ENCODE results near the gene SLC25A3.

Gene SLC25A3

DNA sequence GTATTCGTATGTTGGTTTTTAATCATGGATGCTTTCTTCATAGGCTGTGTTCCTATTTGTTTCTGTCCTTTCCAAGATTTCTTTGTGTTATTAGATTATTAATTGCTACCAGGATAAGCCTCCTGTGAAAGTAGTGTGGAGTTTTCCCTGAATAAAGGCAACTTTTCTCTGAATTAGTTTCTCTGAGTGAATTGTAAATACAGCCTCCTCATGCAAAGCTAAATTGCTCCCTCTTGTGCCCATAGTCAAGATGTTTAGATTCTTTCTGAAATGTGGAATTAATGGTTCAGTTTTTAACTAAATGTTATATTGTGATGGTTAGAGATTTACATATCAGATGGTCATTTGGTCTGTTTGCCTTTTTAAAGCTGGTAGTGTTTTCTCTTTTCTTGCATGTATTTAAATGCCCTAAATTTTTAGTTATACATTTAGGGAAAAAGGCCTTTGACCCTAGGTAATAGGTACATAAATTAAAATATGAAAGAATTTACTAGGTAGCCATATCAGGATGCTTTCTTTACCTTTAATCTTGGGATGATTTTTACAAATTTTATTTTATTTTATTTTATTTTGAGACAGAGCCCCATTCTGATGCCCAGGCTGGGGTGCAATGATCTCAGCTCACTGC lies 60.5 kb downstream of the SLC25A3 start:
- DNase-seq: no peak
- Histone ChIP-seq H3K36me3 (replicated peaks) (peaks cover 14% of the 10 kb centered on the region), H3K4me3 (ENCODE audit: low read depth, low read length) (no peak overlapping the region), H3K27ac (no peak overlapping the region), H3K27me3 (replicated peaks) (no peaks in the 10 kb centered on the region)
- in situ Hi-C loops (cut with HindIII; ENCODE audit: low pct_ligation_motif_present, low sequenced_read_pairs): no loop called here
- TF ChIP-seq, protein P1, sequence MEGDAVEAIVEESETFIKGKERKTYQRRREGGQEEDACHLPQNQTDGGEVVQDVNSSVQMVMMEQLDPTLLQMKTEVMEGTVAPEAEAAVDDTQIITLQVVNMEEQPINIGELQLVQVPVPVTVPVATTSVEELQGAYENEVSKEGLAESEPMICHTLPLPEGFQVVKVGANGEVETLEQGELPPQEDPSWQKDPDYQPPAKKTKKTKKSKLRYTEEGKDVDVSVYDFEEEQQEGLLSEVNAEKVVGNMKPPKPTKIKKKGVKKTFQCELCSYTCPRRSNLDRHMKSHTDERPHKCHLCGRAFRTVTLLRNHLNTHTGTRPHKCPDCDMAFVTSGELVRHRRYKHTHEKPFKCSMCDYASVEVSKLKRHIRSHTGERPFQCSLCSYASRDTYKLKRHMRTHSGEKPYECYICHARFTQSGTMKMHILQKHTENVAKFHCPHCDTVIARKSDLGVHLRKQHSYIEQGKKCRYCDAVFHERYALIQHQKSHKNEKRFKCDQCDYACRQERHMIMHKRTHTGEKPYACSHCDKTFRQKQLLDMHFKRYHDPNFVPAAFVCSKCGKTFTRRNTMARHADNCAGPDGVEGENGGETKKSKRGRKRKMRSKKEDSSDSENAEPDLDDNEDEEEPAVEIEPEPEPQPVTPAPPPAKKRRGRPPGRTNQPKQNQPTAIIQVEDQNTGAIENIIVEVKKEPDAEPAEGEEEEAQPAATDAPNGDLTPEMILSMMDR (IDR thresholded peaks at IDR 0.05; ENCODE audit: low read depth, low read length, missing control alignments): peak; percentile 49
